Activated naive CD4-positive, alpha-beta T cell treated with Interleukin-2 at 50 U/mL for 16 hours (primary cell): Measurements from ENCODE around the gene TPRKB.
"Not testable (repeated sequence)": the region's sequence is repeated elsewhere in the genome, so short reads cannot be mapped to it uniquely, and the experiment has no call there.

Experiments used
- DNase-seq: peaks from one replicate; pipeline ENCODE4 v3.0.0-alpha.2; 2020

The TPRKB gene

DNA sequence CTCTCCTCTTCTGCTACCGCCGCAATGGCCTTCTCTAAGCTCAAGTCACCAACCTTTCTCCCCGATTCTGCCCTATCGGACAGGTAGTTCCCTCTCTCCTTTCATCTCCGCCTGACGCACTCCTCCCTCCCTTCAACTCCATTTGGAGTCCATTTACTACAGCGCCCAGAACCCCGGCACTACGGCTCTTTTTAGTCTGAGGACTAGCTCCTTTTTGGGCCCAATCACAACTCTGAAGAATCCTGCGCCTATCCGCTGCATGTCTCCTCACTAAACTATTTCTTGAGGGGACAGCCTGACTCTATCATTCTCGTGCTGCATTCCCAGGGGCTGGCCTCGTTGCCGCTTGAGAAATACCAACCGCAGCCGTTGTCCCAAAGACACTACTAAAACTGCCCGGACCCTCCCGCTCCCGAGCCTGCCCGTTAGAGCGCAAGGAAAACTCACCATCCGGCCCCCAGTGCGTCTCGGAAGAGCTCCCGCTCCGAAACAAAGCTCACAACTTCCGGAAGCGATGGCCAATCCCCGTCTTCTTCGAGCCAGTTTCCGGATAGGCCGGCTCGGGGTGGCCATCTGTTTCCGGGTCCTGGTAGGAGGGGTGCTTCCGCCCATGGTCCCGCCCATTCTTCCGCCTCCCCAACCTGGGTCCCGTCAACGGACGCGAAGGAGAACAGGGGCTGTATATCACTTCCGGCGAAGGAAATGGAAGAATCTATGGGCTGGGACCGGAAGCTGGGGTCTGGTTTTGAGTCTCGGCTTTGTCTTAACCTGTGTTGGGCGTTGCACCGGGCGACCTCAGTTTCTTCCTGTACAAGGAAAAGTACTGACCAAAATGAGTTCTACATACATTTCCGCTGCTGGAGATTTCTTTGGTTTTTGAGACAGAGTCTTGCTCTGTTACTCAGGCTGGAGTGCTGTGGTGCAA, at the start of gene TPRKB:
Gene TPRKB (minus strand): TSS at position 491 of the 925 bp plus-strand sequence. CDS start 2,776 bp downstream, outside the sequence.
- peak; percentile 96 for DNase-seq

DNA sequence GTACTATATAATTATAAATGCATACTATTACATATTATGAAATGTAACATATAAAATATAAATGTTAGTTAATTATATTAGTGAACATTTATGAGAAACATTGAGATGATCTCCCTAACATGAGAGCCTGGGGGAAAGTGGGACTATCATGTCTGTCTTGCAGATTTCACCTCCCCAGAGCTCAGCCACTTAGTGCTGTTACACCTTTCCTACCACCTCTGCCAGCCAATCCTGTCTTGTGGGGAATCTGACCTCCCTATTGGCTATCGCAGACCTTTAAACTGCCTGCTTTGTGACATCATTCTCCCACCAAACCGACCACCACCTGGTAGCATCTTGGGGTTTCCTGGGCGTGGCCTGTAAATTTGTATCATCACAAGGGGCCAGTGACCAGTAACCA, 46.7 kb upstream of the TPRKB start, which contains the start of gene C2orf78:
Gene C2orf78 (plus strand): TSS at position 301 of the 400 bp plus-strand sequence. CDS start 127 bp downstream, outside the sequence.
- DNase-seq, result not testable (repeated sequence)

DNA sequence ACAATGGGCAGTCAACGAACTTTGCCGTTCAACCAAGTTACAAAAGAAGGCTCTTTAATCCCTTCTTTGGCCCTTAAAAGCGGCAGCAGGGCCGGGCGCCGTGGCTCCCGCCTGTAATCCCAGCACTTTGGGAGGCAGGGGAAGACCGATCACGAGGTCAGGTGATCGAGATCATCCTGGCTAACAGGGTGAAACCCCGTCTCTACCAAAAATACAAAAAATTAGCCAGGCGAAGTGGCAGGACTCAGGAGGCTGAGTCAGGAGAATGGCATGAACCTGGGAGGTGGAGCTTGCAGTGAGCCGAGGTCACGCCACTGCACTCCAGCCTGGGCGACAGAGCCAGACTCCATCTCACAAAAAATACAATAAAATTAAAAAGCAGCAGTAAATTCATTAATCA, 46.3 kb upstream of the TPRKB start:
- DNase-seq, result not testable (repeated sequence)

DNA sequence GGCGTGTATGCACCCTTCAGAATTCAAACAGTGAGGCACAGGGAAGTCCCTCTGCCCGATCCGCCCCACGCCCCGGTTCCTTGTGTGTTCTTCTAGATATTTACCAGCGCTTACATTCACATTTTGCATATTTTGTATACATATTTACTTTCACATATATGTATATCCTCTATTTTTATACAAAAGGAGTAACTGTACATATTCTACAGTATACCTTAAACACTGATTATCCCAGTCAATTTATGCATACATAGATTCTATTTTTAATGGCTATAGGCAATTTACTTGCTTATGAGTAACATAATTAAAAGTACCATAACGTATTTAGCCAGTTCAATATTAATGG, 43.1 kb upstream of the TPRKB start:
- DNase-seq, result no peak

DNA sequence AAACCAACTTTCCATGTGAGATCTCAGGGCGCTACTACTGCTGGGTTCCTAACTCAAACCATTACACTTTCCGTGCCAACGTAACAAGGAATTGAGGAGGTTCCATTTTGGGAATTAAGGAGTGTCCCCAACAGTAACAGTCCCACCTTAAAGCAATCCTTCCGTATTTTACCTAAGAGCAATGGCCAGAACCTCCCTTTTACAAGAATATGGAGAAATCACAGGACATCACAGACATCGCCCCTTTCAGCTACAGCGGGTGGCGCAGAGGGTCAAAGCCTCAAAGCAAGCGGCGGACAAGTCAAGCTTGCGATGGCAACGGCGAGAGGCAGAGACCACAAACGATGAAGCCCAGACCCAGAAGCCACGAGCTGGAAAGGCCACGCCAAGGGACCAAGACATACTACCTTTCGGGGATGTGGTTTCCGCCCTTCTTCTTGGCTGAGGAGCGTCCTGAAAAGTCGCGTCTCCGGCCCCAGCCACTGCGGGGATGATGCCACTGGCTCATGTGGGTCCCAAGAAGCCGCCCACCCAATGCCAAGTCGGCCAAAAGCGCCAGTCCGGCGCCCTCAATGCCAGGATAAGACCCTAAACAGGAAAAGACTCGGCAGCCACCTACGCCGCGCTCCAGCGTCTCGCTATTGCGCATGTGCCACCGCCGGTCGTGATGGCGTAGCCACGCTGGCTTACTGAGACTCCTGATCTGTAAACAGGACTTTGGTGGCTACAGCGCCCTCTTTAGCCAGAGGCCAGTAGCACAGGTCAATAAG, 42.5 kb upstream of the TPRKB start, which contains the start of gene DUSP11:
Gene DUSP11 (minus strand): TSS at position 637 of the 770 bp plus-strand sequence. CDS start 129 bp downstream, at position 508.
- DNase-seq, result peak; percentile 99

DNA sequence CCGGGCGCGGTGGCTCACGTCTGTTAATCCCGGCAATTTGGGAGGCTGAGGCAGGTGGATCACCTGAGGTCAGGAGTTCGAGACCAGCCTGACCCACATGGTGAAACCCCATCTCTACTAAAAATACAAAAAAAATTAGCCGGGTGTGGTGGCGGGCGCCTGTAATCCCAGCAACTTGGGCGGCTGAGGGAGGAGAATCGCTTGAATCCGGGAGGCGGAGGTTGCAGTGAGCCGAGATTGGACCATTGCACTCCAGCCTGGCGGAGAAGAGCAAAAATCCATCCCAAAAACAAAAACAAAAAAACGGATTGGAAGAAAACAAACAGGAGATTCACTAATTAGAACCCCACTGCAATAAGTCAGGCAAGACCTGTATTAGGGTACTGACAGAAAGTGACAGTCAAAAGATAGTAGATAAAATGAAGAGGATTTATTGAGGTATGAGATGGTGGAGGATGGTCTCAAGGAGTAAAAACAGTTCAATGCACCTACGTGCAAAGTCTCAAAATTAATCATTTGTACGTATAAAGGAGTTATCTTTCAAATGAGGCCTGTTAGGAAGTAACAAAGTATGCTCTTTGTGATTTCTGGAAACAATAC, 41.8 kb upstream of the TPRKB start:
- DNase-seq, result not testable (repeated sequence)

DNA sequence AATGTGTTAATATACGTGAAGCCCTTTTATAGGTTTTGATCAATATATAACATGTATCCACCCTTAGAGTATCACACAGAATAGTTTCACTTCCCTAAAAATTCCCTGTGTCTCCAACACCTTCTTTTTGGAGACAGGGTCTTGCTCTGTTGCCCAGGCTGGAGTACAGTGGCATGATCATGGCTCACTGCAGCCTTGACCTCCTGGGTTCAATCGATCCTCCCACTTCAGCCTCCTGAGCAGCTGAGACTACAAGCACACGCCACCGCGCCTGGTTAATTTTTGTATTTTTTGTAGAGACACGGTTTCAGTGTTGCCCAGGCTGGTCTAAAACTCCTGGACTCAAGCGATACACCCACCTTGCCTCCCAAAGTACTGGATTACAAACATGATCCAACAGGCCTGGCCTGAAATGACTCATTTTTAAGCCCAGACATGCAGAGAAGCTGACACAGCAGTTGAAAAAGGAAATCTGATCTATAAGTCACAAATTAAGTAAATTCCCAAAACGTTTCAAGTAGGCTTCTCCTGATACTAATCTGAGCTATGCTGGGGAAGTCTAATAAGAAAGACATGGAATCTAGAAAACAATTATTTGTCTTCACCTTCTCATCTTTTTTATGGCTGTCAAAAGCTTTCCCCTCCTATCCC, 39.8 kb upstream of the TPRKB start:
- no peak for DNase-seq

DNA sequence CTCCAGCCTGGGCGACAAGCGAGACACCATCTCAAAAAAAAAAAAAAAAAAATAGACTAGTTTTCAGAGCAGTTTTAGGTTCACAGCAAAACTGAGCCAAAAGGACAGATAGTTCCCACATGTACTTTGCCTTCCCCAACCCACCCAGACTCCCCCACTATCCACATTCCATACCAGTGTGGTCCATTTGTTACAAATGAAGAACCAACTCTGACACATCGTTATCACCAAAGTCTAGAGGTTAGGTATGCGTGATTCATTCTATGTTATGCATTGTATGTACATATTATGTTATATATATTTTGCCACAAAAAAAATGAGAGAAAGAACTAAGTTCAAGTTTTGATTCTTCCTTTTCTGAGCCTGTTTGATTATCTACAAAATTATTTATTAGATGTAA, 39.2 kb upstream of the TPRKB start:
- no peak for DNase-seq

DNA sequence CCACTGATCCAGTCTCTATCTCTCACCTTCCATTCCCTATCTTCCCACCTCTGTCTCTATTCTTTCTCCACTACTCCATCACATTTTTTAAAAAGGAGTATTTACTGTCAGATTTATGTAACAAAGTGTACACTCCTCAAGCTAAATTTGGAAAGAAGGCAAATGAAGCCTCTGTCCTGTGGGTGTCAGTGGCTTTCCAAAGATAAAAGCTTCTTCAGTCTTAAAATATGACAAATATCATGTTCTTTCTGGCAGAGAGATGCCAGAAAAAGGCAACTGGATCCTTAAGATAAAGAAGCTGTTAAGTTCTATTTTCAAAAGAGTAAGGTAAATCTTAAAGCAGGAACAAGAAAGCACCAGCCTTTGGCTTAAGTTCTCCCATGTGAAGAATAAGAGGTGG, 35.7 kb upstream of the TPRKB start:
- DNase-seq, result no peak

DNA sequence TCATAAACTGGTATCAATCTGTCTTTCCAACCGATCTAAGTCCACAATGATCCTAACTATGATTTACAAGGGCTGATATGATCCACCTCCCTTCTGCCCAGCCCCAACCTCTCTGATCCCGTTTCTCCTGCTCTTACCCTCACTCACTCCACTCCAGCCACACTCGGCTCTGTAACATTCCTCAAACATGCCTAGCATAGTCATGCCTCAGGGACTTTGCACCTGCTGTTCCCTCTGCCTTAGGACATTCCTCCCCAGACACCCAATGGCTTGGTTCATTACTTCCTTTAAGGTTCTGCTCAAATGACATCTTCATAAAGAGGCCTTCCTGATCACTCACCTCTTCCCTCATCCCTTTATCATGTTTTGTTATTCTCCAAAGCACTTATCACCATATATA, 33.6 kb upstream of the TPRKB start:
- DNase-seq, result no peak

DNA sequence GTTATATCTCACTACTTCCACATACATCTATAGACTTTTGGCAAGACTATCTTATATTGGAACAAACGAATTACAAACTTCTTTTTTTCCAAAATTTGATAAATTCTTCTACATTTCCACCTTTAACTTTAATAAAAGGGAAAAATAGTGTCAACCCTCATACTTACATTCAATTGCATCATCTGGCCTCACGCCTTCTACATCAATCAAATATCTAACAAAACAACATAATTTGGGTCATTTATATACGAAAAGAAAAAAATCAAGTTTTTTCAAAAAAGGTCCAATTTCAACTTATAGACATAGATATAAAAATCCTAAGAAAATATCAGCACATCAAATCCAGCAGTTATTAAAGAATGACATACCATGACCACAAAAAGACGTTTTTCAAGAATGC, 29.8 kb upstream of the TPRKB start:
- DNase-seq, result no peak

DNA sequence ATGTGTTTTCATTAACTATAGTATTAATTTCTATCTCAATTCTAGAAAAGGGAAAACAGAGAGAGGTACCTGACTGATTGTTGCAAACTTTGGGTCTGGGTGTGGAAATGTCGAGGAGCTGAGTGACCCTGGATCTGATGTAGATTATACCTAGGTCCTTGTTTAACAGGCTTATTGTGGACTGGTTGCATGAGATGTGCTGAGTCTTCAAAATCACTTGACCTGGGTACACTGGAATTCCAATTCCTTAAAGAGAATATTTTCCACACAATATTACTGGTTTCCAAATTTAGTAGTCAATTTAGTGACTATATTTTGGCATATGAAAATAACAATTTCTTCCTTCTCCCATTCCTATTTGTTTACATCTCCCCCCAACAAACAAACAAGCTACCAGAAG, 29.2 kb upstream of the TPRKB start:
- DNase-seq, result no peak

DNA sequence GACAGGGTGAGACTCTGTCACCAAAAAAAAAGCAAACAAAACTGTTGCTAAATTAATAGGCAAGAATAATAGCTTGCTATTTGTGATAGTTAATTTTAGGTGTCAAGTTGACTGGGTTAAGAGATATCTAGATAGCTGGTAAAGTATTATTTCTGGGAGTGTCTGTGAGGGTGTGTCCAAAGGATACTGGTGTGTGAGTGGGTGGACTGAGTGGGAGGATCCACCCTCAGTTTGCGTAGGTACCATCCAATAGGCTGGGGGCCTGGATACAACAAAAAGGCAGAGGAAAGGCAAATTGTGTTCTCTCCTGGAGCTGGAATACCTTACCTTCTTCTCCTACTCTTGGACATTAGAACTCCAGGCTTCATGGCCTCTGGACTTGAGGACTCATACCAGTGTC, 27.8 kb upstream of the TPRKB start:
- no peak for DNase-seq

DNA sequence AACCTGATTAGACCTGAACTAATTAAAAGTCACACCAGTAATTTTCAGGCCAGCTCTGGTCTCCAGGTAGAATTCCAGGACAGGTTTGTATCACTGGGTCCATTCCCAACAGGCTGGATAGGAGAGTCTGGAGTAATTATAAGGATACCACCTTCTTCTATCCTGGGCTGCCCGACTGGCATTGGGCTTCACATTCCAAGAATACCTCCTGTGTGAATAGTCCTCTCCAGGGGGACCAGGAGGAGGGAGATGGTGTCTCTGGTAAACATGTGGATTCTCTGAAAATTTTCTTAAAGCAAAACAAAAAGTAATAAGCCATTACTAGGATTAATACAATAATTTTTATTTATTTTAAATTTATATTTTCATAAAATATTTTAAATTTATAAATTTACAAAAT, 25.4 kb upstream of the TPRKB start:
- no peak for DNase-seq

DNA sequence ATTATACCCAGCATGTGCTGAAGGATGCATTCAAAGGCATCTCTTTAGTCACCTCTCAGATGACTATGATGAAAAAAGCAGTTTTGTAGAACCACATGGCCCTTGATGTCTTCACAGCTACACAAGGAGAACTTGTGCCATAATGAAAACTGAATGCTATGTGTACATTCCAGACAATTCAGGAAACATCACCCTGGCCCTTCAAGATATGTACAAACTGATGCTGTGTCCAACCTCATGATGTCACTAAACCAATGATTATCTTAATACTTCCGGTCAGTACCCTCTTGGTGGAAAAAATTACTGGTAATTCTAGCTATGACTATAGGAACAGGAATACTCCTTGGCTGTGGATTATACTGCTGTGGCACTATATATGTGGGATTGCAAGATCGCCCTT, 22.8 kb upstream of the TPRKB start:
- DNase-seq, result no peak

DNA sequence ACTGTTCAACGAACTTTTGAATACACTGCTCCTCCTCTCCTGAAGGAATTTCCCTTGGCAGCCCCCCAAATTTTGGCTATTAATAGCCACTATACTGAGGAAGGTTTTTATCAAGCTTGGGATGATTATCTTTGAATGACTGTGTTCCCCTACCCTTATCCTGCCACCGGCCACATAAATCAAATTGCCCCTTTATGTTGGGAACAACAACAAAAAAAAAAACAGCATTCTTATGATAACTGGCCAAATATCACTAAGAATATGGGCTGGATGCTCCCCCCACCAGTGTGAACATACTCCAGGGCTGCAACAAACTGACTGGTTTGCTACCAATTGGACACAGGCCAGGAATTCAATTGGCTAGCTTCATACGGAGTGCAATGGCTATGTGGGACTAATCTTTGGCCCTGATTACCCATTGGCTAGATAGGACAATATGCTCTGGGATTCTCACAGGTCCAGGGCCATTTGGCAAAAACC, 22.2 kb upstream of the TPRKB start:
- DNase-seq, result no peak

DNA sequence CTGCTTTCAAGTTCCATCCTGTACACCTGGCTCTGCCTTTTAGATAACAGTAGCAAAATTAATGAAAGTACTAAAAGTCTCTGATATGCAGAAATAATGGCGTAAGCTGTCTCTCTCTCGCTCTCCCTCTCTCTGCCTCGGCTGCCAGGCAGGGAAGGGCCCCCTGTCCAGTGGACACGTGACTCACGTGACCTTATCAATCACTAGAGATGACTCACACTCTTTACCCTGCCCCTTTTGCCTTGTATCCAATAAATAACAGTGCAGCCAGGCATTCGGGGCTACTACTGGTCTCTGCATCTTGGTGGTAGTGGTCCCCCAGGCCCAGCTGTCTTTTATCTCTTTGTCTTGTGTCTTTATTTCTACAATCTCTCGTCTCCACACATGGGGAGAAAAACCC, 17.2 kb upstream of the TPRKB start:
- not testable (repeated sequence) for DNase-seq

DNA sequence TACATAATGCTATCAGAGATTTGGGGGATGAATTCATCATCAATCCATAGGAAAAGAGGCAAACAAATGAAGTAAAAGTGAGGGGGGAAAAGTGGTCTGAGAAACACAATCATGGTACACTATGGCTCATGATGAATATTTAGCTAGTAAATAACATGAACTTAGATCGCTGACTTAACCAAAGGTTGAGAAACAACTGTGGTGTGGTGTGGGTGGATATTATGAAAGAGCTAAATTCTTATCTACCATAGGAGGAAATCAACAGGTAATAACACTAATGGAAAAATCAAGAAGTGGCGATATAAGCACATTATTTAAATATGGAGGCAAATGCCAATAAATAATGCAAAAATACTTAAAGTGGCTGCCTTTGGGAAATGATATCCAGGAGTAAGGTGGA, 12.2 kb upstream of the TPRKB start:
- DNase-seq, result no peak

DNA sequence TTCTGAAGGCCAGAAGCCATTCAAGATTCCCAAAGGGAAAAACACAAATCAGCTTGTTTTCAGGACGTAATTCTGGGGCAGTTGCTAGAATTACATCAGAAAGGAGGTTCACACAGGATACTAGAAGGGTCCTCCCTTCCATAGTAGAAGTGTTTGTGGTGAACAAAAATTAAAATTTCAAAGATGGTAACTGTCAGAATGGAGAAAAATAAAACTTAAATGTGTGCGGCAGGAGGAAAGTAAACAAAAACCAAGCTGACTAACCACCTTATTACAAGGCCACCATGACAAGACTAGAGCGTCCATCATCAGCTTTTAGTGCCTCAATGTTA, 9.7 kb upstream of the TPRKB start:
- no peak for DNase-seq

DNA sequence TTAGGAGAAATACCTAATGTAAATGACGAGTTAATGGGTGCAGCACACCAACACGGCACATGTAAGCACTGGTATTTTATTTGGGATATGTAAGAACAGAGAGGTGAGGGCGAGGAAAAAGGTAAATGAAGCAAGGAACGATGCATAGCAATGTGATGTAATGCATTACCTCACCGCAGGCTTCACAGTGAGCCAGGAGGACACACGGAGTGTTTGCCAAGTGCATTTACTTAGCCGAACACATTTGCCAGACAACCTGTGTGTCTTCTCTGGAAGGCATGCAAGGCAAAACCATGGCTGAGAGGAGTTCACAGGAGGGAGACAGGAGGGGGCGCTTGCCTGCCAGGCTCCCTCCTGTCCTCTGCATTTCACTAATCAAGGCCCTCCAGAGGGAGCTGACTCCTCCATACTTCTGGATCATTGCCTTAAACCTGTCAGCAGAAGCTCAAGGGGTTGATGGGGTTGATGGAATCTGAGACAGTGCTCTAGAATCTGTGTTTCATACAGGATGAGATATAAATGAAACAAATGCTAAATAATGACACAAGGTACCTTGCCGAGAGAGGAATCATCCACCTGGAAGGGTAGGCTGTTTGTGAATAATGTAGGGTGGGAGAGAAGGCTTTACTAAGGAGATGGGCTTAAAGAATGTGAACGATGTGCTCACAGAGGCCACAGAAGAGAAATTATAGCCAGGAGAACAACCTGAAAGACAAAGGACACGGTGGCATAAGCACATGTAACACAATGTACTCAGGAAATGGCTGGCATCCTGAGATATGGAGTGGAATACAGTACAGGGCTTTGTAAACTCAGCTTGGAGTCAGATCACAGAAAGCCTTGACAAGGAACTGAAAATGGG, 9.1 kb upstream of the TPRKB start:
- DNase-seq, result no peak

DNA sequence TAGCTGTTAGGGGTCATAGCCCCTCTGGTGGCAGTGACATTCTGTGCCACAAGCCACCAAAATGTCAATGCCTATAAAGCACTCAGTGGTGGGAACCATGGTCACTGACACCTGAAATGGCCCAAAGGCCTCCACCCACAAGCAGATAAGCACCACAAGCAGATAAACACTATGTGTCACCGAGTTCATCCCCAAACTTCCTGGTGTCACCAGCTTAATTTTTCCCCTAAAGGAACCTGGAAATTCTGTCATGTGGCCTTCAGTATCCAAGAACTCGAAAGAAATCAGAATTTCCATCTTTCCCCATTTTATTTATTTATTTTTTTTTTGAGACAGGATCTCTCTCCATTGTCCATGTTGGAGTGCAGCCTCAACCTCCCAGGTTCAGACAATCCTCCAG, 3.6 kb upstream of the TPRKB start:
- no peak for DNase-seq

DNA sequence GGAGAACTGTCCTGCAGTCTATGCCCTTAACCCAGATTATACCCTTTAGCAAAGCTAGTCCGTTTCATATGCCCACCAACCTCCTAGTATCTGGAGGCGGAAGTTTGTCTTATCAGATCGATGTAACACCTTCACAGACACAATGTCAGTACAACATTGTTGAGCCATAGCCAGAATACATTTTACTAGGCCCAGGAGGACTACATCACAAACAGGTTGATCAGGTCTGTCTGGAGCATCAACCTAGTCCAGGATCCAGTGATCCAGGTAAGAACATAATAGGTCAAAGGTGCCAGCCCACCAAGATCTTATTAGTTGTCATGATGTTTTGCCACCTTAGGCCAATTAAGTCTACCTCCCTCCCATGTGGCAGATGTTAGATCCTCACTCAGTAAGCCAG, 2.0 kb upstream of the TPRKB start:
- no peak for DNase-seq
